ENCODE measurements around the gene ARHGEF33.

ARHGEF33 gene

GRCh38 chr2:39007875-39008504 is 118.3 kb downstream of the ARHGEF33 start:
- no peak for DNase-seq (ENCODE audit: low spot score)
- POLR2A ChIA-PET (ENCODE audit: low non-redundant PET) = no interaction called here

DNA sequence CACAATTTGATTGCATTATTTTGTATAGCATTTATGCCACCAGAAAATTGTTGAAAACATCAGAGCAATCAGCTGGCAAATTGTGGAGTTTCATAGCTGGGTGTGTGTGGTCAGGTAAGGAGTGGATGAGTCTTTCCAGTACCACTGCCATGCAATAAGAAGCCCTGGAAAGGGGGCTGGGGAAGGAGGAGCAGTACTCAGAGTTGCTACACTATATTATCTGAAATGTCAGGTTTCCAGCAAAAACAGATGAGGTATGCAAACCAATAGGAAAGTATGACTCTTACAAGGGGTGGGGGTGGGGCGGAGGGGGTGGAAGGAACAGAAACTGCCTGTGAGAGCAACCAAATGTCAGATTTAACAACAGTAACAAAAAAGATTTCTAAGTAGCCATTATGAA is 119.0 kb downstream of the ARHGEF33 start:
- no peak overlapping the region for H3K27ac ChIP-seq
- TF ChIP-seq, protein P1, sequence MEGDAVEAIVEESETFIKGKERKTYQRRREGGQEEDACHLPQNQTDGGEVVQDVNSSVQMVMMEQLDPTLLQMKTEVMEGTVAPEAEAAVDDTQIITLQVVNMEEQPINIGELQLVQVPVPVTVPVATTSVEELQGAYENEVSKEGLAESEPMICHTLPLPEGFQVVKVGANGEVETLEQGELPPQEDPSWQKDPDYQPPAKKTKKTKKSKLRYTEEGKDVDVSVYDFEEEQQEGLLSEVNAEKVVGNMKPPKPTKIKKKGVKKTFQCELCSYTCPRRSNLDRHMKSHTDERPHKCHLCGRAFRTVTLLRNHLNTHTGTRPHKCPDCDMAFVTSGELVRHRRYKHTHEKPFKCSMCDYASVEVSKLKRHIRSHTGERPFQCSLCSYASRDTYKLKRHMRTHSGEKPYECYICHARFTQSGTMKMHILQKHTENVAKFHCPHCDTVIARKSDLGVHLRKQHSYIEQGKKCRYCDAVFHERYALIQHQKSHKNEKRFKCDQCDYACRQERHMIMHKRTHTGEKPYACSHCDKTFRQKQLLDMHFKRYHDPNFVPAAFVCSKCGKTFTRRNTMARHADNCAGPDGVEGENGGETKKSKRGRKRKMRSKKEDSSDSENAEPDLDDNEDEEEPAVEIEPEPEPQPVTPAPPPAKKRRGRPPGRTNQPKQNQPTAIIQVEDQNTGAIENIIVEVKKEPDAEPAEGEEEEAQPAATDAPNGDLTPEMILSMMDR (conservative IDR thresholded peaks at IDR 0.05; ENCODE audit: low read depth) = no peak
- POLR2A ChIA-PET (ENCODE audit: low non-redundant PET) = no interaction called here
- CTCF ChIA-PET = interaction anchor here (0.6 kb wide), 2 partner anchors 9 to 129 kb away, joined by 3 to 7 read pairs; no protein-coding TSS in a partner anchor
- no peak for DNase-seq (ENCODE audit: low spot score)

More at GRCh38 chr2:39007875-39008504, 118.3 kb downstream of the ARHGEF33 start:
- no peak overlapping the region for H3K27ac ChIP-seq
- CTCF ChIA-PET = interaction anchor here (0.6 kb wide), 3 partner anchors 10 to 331 kb away, joined by 3 to 7 read pairs (median 3); no protein-coding TSS in a partner anchor
- TF ChIP-seq, protein P1 (conservative IDR thresholded peaks at IDR 0.05; ENCODE audit: low read depth) = no peak

DNA sequence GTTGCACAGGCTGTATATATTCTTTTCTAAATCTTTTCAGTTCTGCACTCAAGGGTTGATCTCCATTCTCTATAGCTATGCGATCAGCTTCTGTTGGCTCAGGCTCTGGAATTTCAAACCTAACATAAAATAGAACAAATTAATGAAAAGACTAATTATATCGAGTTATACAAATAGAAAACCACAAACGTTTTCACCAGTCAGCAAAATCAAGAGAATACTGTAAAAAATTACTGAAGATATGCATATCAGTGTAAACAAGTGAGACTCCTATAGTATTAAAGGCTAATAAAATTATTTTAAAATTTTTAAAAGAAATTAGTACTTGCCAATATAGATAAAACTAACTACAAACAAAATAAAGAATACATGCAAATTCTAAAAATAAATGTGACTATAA is 124.2 kb downstream of the ARHGEF33 start:
- TF ChIP-seq, protein P1 (conservative IDR thresholded peaks at IDR 0.05; ENCODE audit: low read depth) = no peak
- no peak for DNase-seq (ENCODE audit: low spot score)
- ChIA-PET POLR2A (ENCODE audit: low non-redundant PET) (no interaction called here), CTCF (interaction anchor here (0.6 to 0.7 kb wide), 2 partner anchors 113 to 1581 kb away, joined by 3 to 6 read pairs; no protein-coding TSS in a partner anchor)
- H3K27ac ChIP-seq = no peak overlapping the region

DNA sequence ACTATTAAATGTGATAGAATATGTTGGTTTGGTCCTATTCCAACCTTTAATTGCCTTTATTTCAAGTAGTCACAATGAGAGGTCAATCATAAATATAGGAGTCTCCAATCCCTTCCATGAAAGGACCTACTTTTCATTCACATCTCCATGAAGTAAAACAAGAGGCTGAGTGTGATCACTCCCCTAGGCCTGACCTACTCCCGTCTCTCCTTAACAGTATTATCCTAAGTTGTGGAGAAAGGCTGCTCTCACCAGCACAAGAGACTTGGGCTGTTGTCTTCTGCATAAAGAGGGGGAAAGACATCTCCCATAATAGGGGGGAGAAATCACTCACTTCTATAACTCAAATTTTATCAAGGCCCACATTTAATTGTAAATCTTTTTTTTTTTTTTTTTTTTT is 125.7 kb downstream of the ARHGEF33 start:
- ChIA-PET POLR2A (ENCODE audit: low non-redundant PET) (no interaction called here), CTCF (no interaction called here)
- TF ChIP-seq, protein P1 (conservative IDR thresholded peaks at IDR 0.05; ENCODE audit: low read depth) = no peak

GRCh38 chr2:39017334-39017733 is 127.7 kb downstream of the ARHGEF33 start:
- TF ChIP-seq, protein P1 (conservative IDR thresholded peaks at IDR 0.05; ENCODE audit: low read depth) = no peak
- POLR2A ChIA-PET (ENCODE audit: low non-redundant PET) = no interaction called here
- CTCF ChIA-PET = interaction anchor here (0.7 kb wide), 2 partner anchors 9 to 17 kb away, joined by 3 to 7 read pairs; no protein-coding TSS in a partner anchor
- no peak for DNase-seq (ENCODE audit: low spot score)
- H3K27ac ChIP-seq = no peak overlapping the region

More for the DNA sequence above, 125.7 kb downstream of the ARHGEF33 start:
- H3K27ac ChIP-seq = no peak overlapping the region
- DNase-seq (ENCODE audit: low spot score) = no peak

DNA sequence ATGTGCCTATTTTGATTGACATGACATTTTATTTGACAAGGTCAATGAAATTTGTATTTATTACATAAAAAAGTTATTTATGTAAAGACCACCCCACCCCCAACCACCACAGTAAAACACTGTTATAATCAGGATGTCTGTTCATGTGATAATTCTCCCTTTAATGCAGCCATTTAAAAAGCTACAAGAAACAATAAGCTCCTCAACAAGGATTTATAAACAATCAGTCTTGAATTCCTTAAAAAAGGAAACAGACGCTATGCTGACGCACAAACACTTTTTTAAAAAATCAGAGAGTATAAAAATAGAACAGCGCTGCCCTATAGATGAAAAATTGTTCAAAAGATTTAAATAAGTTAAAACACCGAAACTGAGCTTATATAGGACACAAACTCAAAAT is 129.0 kb downstream of the ARHGEF33 start:
- H3K27ac ChIP-seq = no peak overlapping the region
- DNase-seq (ENCODE audit: low spot score) = no peak
- ChIA-PET POLR2A (ENCODE audit: low non-redundant PET) (no interaction called here), CTCF (interaction anchor here (0.6 kb wide), 1 partner anchor 220 kb away, joined by 4 read pairs; no protein-coding TSS in a partner anchor)
- TF ChIP-seq, protein P1 (conservative IDR thresholded peaks at IDR 0.05; ENCODE audit: low read depth) = no peak
